ENCODE results near the gene CALN1. TPM values are rescaled to one million over a fixed set of nuclear protein-coding genes. Genes with fewer than 3 reads are reported as not detected.

CALN1 gene
- total and polyA plus RNA-seq, 12 donors = not detected

- peak in 1 of 8 donors; percentile 18 for ATAC-seq
- Histone ChIP-seq H3K27ac (no peak overlapping the region), H3K27me3 (peaks cover 0 to 85% (median 57%) of the 10 kb centered on the region in 7 donors), H3K4me3 (peak overlapping the region in 9 of 10 donors; percentile 3 to 33 (median 20)), H3K36me3 (no peaks in the 10 kb centered on the region), H3K9me3 (peaks cover 0 to 11% (median 0%) of the 10 kb centered on the region in 11 donors), H3K4me1 (peaks cover 0 to 9% (median 0%) of the 10 kb centered on the region in 9 donors)
- intact Hi-C loops (cut with DNase I) = no loop called here
- TF ChIP-seq, protein P1, sequence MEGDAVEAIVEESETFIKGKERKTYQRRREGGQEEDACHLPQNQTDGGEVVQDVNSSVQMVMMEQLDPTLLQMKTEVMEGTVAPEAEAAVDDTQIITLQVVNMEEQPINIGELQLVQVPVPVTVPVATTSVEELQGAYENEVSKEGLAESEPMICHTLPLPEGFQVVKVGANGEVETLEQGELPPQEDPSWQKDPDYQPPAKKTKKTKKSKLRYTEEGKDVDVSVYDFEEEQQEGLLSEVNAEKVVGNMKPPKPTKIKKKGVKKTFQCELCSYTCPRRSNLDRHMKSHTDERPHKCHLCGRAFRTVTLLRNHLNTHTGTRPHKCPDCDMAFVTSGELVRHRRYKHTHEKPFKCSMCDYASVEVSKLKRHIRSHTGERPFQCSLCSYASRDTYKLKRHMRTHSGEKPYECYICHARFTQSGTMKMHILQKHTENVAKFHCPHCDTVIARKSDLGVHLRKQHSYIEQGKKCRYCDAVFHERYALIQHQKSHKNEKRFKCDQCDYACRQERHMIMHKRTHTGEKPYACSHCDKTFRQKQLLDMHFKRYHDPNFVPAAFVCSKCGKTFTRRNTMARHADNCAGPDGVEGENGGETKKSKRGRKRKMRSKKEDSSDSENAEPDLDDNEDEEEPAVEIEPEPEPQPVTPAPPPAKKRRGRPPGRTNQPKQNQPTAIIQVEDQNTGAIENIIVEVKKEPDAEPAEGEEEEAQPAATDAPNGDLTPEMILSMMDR (IDR thresholded peaks at IDR 0.05) = no peak
- 1% methylated on average over 71 to 86 of the region's 89 CpGs for WGBS, 2 donors
- no peak for DNase-seq
These were observed 75.3 kb downstream of the CALN1 start for GRCh38 chr7:72336632-72337389.

DNA sequence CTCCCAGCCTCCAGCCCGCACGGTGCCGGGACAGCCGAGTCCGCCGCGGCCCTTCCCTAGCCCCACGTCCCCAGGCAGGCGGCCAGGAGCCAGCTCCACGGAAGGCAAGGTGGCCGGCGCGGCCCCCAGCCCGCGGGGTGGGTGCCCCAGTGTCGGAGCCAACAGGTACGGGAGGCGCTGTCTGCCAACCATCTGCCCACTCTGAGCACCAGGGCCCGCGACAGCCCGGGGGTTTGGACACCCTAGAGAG is 75.8 kb downstream of the CALN1 start:
- intact Hi-C loops (cut with DNase I) = no loop called here
- WGBS, 2 donors = 1% methylated on average over 16 to 21 of the region's 21 CpGs
- ATAC-seq = peak in 1 of 8 donors; percentile 15
- no peaks in the 10 kb centered on the region for H3K36me3 ChIP-seq
- peaks cover 0 to 9% (median 0%) of the 10 kb centered on the region in 9 donors for H3K4me1 ChIP-seq
- no peak for DNase-seq
- peaks cover 0 to 15% (median 0%) of the 10 kb centered on the region in 11 donors for H3K9me3 ChIP-seq
- H3K27ac ChIP-seq = no peak overlapping the region
- peaks cover 0 to 83% (median 54%) of the 10 kb centered on the region in 7 donors for H3K27me3 ChIP-seq
- TF ChIP-seq, protein P1 (IDR thresholded peaks at IDR 0.05) = no peak
- peak overlapping the region in 7 of 10 donors; percentile 3 to 33 (median 20) for H3K4me3 ChIP-seq

DNA sequence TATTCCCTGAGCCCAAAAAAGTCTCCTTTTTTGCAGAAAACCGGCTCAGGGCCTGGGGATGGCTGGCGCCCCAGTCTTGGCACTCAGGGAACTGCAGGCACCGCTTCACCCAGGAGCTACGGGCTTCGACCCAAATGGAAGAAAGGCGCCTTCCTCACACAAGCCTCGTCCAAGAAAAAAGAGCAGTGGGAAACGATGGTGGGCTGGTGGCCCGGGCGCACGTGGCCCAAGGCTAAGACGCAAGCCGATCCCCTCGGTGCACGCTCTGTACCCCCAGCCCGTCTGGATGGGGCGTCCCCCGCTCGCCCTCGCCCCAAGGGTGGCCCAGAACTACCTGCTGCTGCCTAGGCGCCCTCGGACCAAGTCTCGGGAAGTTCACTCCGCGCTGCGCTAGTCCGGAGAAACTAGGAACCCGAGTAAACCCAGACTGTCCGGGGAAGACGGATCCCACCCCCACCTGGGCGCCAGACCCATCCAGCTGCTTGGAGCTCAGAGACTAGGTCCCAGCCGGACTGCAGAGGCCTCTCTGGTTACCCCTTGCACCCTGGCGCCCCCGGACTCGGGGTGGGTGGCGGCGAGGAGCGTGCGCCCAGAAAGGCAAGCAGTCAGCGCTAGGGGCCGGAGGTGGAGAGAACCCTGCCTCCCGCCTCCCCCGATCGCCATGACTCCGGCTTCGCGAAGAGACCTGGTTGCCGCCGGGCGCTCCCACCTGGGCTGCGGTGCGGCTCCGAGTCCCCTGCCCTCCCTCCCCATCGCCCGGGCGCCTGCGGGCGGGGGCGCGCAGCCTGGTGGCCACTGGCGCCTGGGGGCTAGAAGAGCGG is 76.4 kb downstream of the CALN1 start:
- Histone ChIP-seq H3K4me3 (peak overlapping the region in 7 of 10 donors; percentile 3 to 33 (median 20)), H3K4me1 (peaks cover 0 to 9% (median 0%) of the 10 kb centered on the region in 9 donors), H3K27me3 (peaks cover 0 to 78% (median 56%) of the 10 kb centered on the region in 7 donors), H3K9me3 (peaks cover 0 to 17% (median 0%) of the 10 kb centered on the region in 11 donors), H3K36me3 (no peaks in the 10 kb centered on the region), H3K27ac (no peak overlapping the region)
- ATAC-seq (peak in 1 of 8 donors; percentile 22), DNase-seq (no peak)
- 2% methylated on average over 54 to 62 of the region's 62 CpGs for WGBS, 2 donors
- intact Hi-C loops (cut with DNase I) = no loop called here
- TF ChIP-seq, protein P1 (IDR thresholded peaks at IDR 0.05) = no peak

DNA sequence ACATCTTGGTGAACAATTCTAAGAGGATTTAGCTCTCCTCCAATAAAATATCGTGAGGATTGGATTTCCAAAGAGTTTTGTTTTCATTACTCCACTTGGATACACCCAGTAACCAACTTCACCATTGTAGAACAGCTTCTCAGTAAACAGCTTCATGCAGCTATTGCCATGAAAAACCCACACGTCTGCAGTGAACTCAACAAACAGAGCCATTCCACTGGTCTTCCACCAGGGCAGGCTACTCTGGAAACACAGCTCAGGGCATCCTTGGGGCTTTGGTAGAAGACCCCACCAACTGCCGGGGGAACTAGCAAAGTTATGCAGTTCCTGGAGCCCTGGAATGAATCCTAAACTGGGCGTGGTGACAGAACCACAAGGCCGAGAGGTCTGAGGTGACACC is 77.4 kb downstream of the CALN1 start:
- 68 to 76% methylated on average over 5 of the region's 5 CpGs for WGBS, 2 donors
- no peak for ATAC-seq
- H3K27me3 ChIP-seq = peaks cover 0 to 68% (median 56%) of the 10 kb centered on the region in 7 donors

More for the DNA sequence above, 77.4 kb downstream of the CALN1 start:
- H3K36me3 ChIP-seq = no peaks in the 10 kb centered on the region
- TF ChIP-seq, protein P1 (IDR thresholded peaks at IDR 0.05) = no peak
- peaks cover 0 to 9% (median 0%) of the 10 kb centered on the region in 9 donors for H3K4me1 ChIP-seq
- DNase-seq = no peak
- intact Hi-C loops (cut with DNase I) = no loop called here
- peaks cover 0 to 17% (median 0%) of the 10 kb centered on the region in 11 donors for H3K9me3 ChIP-seq
- H3K27ac ChIP-seq = no peak overlapping the region
- H3K4me3 ChIP-seq = no peak overlapping the region

All from heart right ventricle (tissue), 16 donors.